Activated CD8-positive, alpha-beta memory T cell treated with anti-CD3 and anti-CD28 coated beads, Interleukin-2, amount 50 U/mL, for 1 hour (primary cell): ENCODE measurements around the gene EMD.

Source experiments
- DNase-seq: peaks from one replicate; pipeline ENCODE4 v3.0.0-alpha.2; 2020; ENCODE audit errors: extremely low read depth

Gene EMD

DNA sequence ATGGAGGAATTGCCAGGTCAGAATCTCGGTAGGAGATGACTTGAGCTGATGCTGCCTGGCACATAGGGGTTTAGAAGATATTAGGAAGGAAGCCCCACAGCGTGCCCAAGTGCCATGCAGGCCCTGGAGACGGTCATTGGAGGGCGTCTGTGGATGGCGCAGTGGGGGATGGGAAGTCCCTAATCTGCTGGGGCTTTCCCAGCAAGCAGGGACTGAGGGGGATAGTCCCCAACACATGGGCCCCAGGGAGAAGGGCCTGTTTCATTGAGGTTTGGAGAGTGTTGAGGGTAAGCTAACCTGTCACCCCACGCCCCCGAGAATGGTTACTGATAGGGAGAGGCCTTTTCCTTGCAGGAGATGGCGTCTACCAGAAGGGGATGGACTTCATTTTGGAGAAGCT is 40.1 kb downstream of the EMD start:
- DNase-seq = no peak

DNA sequence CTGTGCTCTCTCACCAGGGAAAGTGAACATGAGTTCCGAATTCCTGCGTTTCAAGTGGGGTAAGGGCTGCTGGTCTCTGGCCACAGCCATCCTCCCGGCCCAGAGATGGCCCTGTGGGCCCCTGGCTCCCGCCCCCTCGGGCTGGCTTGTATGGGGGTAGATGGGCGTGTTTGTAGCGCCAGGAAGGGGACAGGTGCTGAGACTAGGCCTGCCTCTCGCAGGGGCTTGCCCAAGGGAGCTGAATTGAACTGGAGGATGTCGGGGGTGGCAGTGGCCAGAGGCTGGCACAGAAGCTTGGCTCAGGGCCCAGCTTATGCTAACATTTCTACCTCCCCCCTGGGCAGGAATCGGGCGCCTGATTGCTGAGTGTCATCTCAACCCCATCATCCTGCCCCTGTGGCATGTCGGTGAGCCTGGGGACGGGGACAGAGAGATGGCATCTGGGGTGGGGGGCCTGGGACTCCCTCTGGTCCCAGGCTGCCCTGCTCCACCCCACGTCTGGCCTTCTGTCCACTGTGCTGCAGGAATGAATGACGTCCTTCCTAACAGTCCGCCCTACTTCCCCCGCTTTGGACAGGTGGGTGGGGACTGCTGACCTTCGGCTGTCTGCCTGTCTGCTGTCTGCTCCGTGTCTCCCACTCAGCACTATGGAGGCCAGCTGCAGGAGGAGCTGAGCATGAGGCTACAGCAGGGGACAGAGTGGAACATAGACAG is 40.8 kb downstream of the EMD start:
- no peak for DNase-seq

DNA sequence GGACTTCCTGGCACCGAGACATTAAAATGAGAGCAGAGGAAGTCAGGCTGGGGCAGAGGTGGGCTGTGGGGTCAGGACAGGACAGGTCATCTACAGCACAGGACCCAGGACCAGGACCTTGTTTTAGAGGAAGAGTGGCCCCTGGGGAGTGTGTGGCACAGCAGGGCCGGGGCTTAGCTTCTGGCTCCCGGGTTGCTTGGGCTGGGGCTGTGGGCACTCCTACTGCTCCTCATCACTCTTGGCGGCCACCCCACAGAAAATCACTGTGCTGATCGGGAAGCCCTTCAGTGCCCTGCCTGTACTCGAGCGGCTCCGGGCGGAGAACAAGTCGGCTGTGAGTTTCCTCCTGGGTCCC is 41.3 kb downstream of the EMD start:
- no peak for DNase-seq

DNA sequence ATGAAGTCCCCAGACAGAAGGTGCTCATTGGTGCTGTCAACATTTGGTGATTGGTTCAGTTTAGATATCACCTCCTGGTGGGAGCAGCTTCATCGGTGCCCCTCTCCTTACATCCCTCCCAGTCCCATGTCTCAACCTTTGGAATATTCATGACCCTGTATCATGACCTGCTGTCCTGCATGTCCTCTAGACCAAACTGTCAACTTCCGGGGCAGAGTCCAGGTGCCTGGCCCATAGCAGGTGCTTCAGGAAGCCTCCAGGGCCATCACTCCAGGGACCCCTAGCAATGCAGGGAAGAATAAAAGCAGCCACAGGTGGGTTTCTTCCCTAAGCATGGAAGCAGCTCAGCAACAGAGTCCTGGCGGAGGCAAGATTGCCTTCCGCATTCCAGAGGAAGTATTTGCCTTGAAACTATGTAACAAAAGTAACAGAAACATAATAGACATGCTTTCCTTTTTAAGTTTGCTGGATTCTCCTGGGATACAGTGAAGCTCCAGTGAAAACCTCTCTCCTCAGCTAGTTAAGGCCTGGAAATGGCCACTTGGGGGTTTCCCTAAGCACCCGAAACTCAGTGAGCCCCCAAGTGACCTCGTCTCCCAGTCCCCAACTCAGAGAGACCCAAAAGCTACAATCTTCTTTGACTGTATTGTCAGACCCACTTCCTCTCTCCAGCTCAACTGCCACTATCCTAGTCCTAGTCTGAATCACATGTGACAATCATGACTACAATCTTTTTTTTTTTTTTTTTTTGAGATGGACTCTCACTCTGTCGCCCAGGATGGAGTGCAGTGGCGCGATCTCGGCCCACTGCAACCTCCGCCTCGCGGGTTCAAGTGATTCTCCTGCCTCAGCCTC is 48.0 kb downstream of the EMD start:
- DNase-seq = no peak

DNA sequence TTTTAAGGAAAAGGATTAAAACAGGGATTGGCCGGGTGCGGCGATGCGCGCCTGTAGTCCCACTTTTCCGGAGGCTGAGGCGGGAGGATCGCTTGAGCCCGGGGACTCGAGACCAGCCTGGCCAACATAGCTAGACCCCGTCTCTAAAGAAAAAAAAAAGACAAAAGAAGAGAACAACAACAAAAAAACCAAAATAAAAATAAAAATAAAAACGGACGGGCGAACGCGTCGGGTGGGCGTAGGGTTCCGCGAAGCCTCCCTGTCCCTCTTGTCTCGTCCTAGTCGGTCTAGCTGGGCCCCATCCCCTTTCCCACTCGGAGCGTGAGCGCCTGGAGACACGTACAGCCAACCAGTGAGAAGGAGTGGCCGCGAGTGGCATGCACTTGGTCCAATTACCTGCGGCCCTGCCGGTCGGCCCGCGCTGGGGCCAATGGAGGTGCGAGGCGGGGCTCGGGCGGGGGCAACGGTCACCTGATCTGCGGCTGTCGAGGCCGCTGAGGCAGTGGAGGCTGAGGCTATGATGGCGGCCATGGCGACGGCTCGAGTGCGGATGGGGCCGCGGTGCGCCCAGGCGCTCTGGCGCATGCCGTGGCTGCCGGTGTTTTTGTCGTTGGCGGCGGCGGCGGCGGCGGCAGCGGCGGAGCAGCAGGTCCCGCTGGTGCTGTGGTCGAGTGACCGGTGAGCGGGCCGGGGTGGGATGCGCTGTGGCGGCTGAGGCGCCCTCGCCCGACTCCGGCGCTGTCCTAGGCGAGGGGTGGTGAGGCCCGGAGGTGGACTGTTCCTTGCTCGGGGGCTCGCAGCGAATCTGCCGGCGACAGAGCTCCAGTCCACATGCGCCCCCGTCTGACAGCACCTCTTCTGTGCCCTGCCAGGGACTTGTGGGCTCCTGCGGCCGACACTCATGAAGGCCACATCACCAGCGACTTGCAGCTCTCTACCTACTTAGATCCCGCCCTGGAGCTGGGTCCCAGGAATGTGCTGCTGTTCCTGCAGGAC is 49.4 kb downstream of the EMD start, which contains the start of gene ATP6AP1:
ATP6AP1 (plus strand) TSS at position 502 of the 996 bp plus-strand sequence; CDS start at position 518, 16 bp downstream.
- DNase-seq = peak; percentile 68

DNA sequence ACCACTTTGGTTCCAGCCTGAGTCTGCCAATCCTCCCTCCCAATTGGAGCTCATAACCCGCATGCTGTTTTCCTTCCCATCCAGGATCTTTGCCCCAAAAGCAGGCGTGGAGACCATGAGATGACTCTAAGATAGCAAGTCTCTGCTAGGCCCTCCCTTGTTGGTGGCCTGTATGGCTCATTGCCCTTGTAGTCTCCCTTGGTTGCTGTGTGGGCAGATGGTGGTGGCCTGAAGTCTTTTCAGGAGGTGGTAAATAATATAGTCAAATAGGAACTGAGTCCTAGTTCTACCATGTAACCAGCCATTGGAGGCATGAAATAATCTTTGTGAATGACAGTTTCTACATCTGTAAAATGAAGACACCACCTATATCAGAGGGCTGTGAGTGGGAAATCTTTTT is 50.6 kb downstream of the EMD start:
- no peak for DNase-seq

DNA sequence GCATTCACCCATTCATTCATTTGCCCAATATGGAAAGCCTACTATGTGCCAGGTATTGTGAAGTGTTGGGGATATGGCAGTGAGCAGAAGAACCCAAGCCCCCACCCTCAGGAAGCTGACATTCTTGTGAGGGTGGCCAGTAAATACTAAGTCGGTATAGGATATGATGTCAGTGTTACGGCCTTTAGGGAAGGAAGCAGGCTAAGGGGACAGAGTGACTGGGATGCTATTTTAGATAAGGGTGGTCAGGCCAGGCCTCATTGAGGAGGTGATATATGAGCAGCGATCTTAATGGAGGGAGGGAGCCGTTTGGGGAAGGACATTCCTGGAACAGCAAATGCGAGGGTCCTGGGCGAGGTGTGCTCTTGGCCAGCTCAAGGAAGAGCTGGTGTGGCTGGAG is 51.4 kb downstream of the EMD start:
- no peak for DNase-seq

DNA sequence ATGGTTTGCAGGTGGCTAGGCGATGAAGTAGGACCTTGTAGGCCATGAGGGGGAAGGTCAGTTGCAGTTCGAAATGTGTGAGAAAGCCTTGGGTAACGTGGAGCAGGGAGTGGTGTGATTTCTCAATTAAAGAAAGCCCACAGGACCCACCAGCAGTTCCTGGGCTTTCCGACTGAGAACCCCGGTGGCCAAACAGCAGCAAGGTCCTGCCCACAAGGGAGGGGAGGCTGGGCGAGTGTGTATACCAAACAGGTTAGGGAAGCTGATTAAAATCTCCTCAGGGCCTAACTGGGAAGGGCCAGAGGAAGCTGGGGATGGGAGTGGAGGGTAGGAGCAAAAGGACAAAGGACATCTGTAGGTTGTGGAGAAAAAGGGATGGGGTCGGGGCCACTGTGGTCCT is 51.8 kb downstream of the EMD start:
- no peak for DNase-seq
